Left ventricle myocardium inferior (tissue), 1 donor: ENCODE measurements around the gene SCART1. TPM values are rescaled to one million over a fixed set of nuclear protein-coding genes. Genes with fewer than 3 reads are reported as not detected.
"Not testable (repeated sequence)": the region's sequence is repeated elsewhere in the genome, so short reads cannot be mapped to it uniquely, and the experiment has no call there.

ENCODE experiments used
- DNase-seq: peaks from one replicate; pipeline ENCODE4 v3.0.0-alpha.2; 2020
- H3K27ac ChIP-seq: fragments of 200-600 bp; replicated peaks from 2 replicates; pipeline ENCODE4 v1.8.0; 2021
- H3K27me3 ChIP-seq: fragments of 200-600 bp; 2 replicates; pipeline ENCODE4 v1.8.0; 2021; ENCODE audit warnings: low read depth
- H3K36me3 ChIP-seq: fragments of 200-600 bp; 2 replicates; pipeline ENCODE4 v1.8.0; 2021
- H3K4me1 ChIP-seq: fragments of 200-600 bp; 2 replicates; pipeline ENCODE4 v1.8.0; 2021
- H3K4me3 ChIP-seq: fragments of 200-600 bp; 2 replicates; pipeline ENCODE4 v1.8.0; 2021; ENCODE audit warnings: mild to moderate bottlenecking, moderate library complexity
- H3K9me3 ChIP-seq: fragments of 200-600 bp; replicated peaks from 2 replicates; pipeline ENCODE4 v1.8.0; 2021
- CTCF ChIP-seq: fragments of 200-600 bp; IDR thresholded peaks from 2 replicates; pipeline ENCODE4 v1.8.0; 2021; ENCODE audit warnings: antibody characterized with exemption, mild to moderate bottlenecking, borderline replicate concordance
- intact Hi-C: fragments of 100-400 bp; cut with micrococcal nuclease; formaldehyde crosslinking; loops from one replicate; pipeline ENCODE4 v1.11.0; 2022
- total RNA-seq: library from RNA; stranded (reverse); fragmentation: NEBNext Ultra II Directional; extraction: Animal tissue kit (Norgen Biotek cat#: 25700); gene quantifications from one replicate; pipeline ENCODE4 v1.2.1, GENCODE V29; 2021
- donor health status: DM: no; HTN: yes; CAD: no; lungs with severe emphysema.

The SCART1 gene
- total RNA-seq, 1 donor from 2014 or later, result 0.36 TPM

DNA sequence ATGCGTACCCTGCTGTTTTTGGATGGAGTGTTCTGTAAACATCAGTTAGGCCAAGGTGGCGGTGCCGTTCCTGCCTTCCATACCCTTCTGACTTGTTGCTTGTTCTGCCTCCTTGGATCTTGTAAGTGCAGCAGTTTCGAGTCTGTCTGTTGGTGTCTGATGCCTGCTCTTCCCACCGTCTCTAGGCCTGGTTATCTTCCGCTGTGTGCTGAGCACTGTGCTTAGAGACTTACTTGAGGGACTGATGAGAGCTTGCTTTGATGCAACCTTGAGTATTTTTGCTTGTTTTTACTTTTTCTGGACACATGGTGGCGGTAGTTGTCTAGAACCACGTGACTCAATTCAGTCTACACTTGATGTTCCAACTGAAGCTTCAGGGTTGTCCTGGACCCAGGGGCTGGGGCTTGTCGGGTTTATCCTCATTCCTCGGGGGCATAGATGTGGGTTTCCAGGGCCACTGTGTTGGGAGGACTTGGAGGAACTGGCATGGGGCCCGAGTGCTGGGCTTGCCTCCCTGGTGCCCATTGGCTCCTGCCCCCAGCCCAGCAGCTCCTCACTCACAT lies 15.0 kb upstream of the SCART1 start:
- no peak for DNase-seq
- no peak for TF ChIP-seq CTCF

GRCh38 chr10:133439517-133440461 lies 14.0 kb upstream of the SCART1 start:
- intact Hi-C loops, result no loop called here
- peaks cover 4% of the 10 kb centered on the region for H3K9me3 ChIP-seq
- H3K4me3 ChIP-seq, result no peak overlapping the region
- no peak for TF ChIP-seq CTCF
- H3K27me3 ChIP-seq, result peaks cover 4% of the 10 kb centered on the region
- H3K36me3 ChIP-seq, result no peaks in the 10 kb centered on the region
- no peak overlapping the region for H3K27ac ChIP-seq
- H3K4me1 ChIP-seq, result no peaks in the 10 kb centered on the region
- DNase-seq, result no peak

More for the DNA sequence above, 15.0 kb upstream of the SCART1 start:
- Histone ChIP-seq H3K4me1 (no peaks in the 10 kb centered on the region), H3K27me3 (no peaks in the 10 kb centered on the region), H3K36me3 (no peaks in the 10 kb centered on the region), H3K4me3 (no peak overlapping the region), H3K9me3 (peaks cover 4% of the 10 kb centered on the region), H3K27ac (no peak overlapping the region)
- intact Hi-C loops, result no loop called here

DNA sequence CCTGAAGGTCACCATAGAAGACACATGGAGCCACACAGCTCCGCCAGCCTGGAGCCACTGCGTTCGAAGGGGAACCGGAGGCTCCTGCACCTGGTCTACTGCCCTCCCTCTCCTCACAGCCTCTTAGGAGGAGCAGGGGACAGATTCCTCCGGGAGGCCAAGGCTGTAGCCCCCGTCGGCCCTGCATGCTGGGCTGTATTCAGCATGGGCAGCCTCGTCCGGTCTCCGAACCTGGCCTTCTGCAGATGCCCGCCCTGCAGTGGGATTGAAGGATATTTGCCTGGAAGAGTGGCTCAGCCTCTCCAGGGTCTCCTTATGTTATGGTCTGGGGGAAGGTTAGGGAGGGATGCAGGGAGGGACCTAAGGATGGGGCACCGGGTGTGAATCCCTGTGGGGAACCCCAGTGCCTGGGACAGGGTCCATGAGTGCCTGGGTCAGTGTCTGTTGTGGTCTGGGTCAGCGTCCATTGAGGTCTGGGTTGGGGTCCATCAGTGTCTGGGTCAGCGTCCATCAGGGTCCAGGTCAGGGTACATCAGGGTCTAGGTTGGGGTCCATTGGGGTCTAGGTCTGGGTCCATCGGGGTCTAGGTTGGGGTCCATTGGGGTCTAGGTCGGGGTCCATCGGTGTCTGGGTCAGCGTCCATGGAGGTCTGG lies 13.0 kb upstream of the SCART1 start:
- Histone ChIP-seq H3K9me3 (peaks cover 7% of the 10 kb centered on the region), H3K27ac (no peak overlapping the region), H3K4me3 (no peak overlapping the region), H3K27me3 (peaks cover 13% of the 10 kb centered on the region), H3K36me3 (no peaks in the 10 kb centered on the region), H3K4me1 (no peaks in the 10 kb centered on the region)
- intact Hi-C loops, result no loop called here
- no peak for DNase-seq
- no peak for TF ChIP-seq CTCF

DNA sequence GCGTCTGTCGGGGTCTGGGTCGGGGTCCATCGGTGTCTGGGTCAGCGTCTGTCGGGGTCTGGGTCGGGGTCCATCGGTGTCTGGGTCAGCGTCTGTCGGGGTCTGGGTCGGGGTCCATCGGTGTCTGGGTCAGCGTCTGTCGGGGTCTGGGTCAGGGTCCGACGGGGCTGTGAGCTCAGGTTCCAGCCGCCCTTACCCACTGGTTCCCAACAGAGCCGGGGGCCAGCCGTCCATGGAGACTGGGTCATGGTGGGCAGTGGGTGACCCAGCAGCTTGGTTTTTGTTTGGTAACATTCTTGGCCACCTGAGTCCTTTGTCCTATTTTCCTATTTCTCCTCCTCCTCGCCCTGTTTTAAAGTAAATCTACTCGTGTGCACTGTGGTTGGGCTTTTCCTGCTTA lies 12.4 kb upstream of the SCART1 start:
- H3K27ac ChIP-seq, DNase-seq, H3K4me3 ChIP-seq, intact Hi-C loops, H3K4me1 ChIP-seq, H3K36me3 ChIP-seq: not testable (repeated sequence)
- H3K27me3 ChIP-seq, result peaks cover 14% of the 10 kb centered on the region
- H3K9me3 ChIP-seq, result peaks cover 13% of the 10 kb centered on the region

DNA sequence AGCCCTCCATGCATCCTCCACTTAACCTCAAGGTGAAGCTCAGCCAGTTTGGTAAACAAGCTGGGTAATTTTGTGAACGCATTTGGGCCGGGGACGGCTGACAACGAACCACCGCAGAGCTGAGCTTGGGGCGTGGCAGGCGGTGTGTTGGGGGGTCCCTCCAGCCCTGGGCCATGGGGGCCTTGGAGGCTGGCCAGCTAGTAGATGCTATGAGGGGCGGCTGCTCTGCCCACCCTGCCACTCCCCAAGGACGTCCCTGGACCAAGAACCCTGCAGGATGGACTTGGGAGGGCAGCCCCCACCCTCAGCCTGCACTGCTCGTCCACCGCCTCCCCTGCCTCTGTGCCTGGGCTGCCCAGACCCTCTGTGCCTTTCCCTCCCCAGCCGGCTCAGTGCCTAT lies 12.0 kb upstream of the SCART1 start:
- Histone ChIP-seq H3K36me3 (no peaks in the 10 kb centered on the region), H3K27me3 (peaks cover 14% of the 10 kb centered on the region), H3K4me3 (no peak overlapping the region), H3K9me3 (peaks cover 17% of the 10 kb centered on the region), H3K4me1 (no peaks in the 10 kb centered on the region), H3K27ac (no peak overlapping the region)
- intact Hi-C loops, result no loop called here
- no peak for TF ChIP-seq CTCF
- DNase-seq, result no peak
